ENCODE data around the gene TMEM72. TPM values are rescaled to one million over a fixed set of nuclear protein-coding genes. Genes with fewer than 3 reads are reported as not detected.
A peak's percentile ranks its signal among the peaks of the same experiment; 100 is the strongest.

Gene TMEM72
- polyA plus RNA-seq, 2 of the 4 experiments (the other 2 are of a cell fraction): not detected

GRCh38 chr10:44934416-44935200, 23.5 kb downstream of the TMEM72 start:
- 72% methylated on average over 16 of the region's 18 CpGs for WGBS (ENCODE audit: missing lambda C conversion rate)
- Histone ChIP-seq H3K27ac (no peak overlapping the region), H3K4me3 (no peak overlapping the region), H3K4me2 (no peak overlapping the region), H3K4me1 (no peaks in the 10 kb centered on the region), H3K9me3 (no peaks in the 10 kb centered on the region)
- TF ChIP-seq RFX5 (IDR thresholded peaks at IDR 0.05): no peak
- ATAC-seq: no peak
- no peak for DNase-seq (ENCODE audit: low read depth in 1 of 2, low spot score in 1 of 2)
- FAIRE-seq: no peak
- POLR2A ChIA-PET: no interaction called here
- CTCF ChIA-PET: interaction anchor here (0.8 to 4.4 kb wide), 6 partner anchors 9 to 56 kb away, joined by 3 to 69 read pairs (median 27); partner anchors contain the start of gene DEPP1

- no peak for FAIRE-seq
- peak in 1 of 2 experiments; percentile 7; a peak in 1 of 6 replicates for ATAC-seq
- ChIA-PET CTCF (interaction anchor here (0.8 to 1.3 kb wide), 3 partner anchors 9 to 38 kb away, joined by 3 read pairs; no protein-coding TSS in a partner anchor), POLR2A (no interaction called here)
- Histone ChIP-seq H3K4me3 (no peak overlapping the region), H3K9me3 (no peaks in the 10 kb centered on the region), H3K4me1 (peaks cover 5% of the 10 kb centered on the region; the same call in 1 of the 3 replicates), H3K4me2 (no peak overlapping the region), H3K27ac (no peak overlapping the region)
- 27% methylated on average over 4 of the region's 9 CpGs for WGBS (ENCODE audit: missing lambda C conversion rate)
- DNase-seq (ENCODE audit: low read depth in 1 of 2, low spot score in 1 of 2): peak in 1 of 2 experiments; percentile 23
- no peak for TF ChIP-seq ZFP36 (IDR thresholded peaks at IDR 0.05; ENCODE audit: borderline replicate concordance, partially characterized antibody)
- TF ChIP-seq HOXA7 (CRISPR knock-in tag; IDR thresholded peaks at IDR 0.05): no peak
- no peak for TF ChIP-seq EP300 (IDR thresholded peaks at IDR 0.05)
- TF ChIP-seq HOXB13 (CRISPR knock-in tag; IDR thresholded peaks at IDR 0.05; ENCODE audit: low read depth): no peak
- TF ChIP-seq E2F6 (IDR thresholded peaks at IDR 0.05; ENCODE audit: borderline replicate concordance, low read depth): no peak
- TF ChIP-seq NR3C1 (IDR thresholded peaks at IDR 0.05): no peak
- no peak for TF ChIP-seq PBX3 (IDR thresholded peaks at IDR 0.05)
- TF ChIP-seq HDAC2 (IDR thresholded peaks at IDR 0.05): no peak
- no peak for TF ChIP-seq MAX (IDR thresholded peaks at IDR 0.05)
- TF ChIP-seq NPAS2 (CRISPR knock-in tag; IDR thresholded peaks at IDR 0.05; ENCODE audit: borderline replicate concordance): no peak
These were observed 24.2 kb downstream of the TMEM72 start for GRCh38 chr10:44935201-44935965.

- Histone ChIP-seq H3K4me2 (no peak overlapping the region), H3K4me3 (no peak overlapping the region), H3K4me1 (peaks cover 7% of the 10 kb centered on the region; the same call in 1 of the 3 replicates), H3K27ac (no peak overlapping the region), H3K9me3 (no peaks in the 10 kb centered on the region)
- ATAC-seq (no peak), DNase-seq (ENCODE audit: low read depth in 1 of 2, low spot score in 1 of 2) (no peak), FAIRE-seq (no peak)
- 41% methylated on average over 3 of the region's 3 CpGs for WGBS (ENCODE audit: missing lambda C conversion rate)
- ChIA-PET POLR2A (no interaction called here), CTCF (interaction anchor here (1.0 to 1.3 kb wide), 2 partner anchors 8 to 38 kb away, joined by 3 read pairs; no protein-coding TSS in a partner anchor)
- TF ChIP-seq USF2 (IDR thresholded peaks at IDR 0.05) (no peak), RNF2 (IDR thresholded peaks at IDR 0.05; ENCODE audit: borderline replicate concordance, low read depth) (no peak)
These were observed 24.8 kb downstream of the TMEM72 start for GRCh38 chr10:44935966-44936295.

- Histone ChIP-seq H3K27ac (no peak overlapping the region), H3K9me3 (no peaks in the 10 kb centered on the region), H3K4me1 (peaks cover 7% of the 10 kb centered on the region; the same call in 1 of the 3 replicates), H3K4me3 (no peak overlapping the region), H3K4me2 (no peak overlapping the region)
- no peak for TF ChIP-seq PBX3 (IDR thresholded peaks at IDR 0.05)
- no peak for TF ChIP-seq EHMT2 (IDR thresholded peaks at IDR 0.05; ENCODE audit: low read depth)
- no peak for TF ChIP-seq ZNF302 (CRISPR knock-in tag; IDR thresholded peaks at IDR 0.05)
- no peak for TF ChIP-seq FOXS1 (CRISPR knock-in tag; IDR thresholded peaks at IDR 0.05)
- no peak for TF ChIP-seq RFX5 (IDR thresholded peaks at IDR 0.05)
- TF ChIP-seq TP53 (CRISPR knock-in tag; IDR thresholded peaks at IDR 0.05): no peak
- TF ChIP-seq RAD21 (conservative IDR thresholded peaks at IDR 0.05 in 1 of 2, IDR thresholded peaks at IDR 0.05 in 1 of 2): no peak
- no peak for TF ChIP-seq CEBPB (IDR thresholded peaks at IDR 0.05)
- TF ChIP-seq HOXA7 (CRISPR knock-in tag; IDR thresholded peaks at IDR 0.05): no peak
- TF ChIP-seq EP300 (IDR thresholded peaks at IDR 0.05): no peak
- POLR2A ChIA-PET: no interaction called here
- FAIRE-seq: no peak
- DNase-seq (ENCODE audit: low read depth in 1 of 2, low spot score in 1 of 2): no peak
- no peak for ATAC-seq
- WGBS (ENCODE audit: missing lambda C conversion rate): 66% methylated on average over 7 of the region's 7 CpGs
- CTCF ChIA-PET: interaction anchor here (1.0 to 1.3 kb wide), 2 partner anchors 8 to 37 kb away, joined by 3 read pairs; no protein-coding TSS in a partner anchor
These were observed 25.3 kb downstream of the TMEM72 start for GRCh38 chr10:44936314-44936975.
